SK-N-SH treated with all-trans-retinoic acid at 6 μM for 48 hours (cell line): Measurements from ENCODE around the gene ACOXL.

Experiments used
- ATAC-seq: fragments of 200-7000 bp; cut with Tn5 transposase; 3 replicates; pipeline ENCODE4 v1.9.1; 2020; ENCODE audit warnings: mild to moderate bottlenecking, moderate library complexity
- ARNTL ChIP-seq: fragments of 450-650 bp; formaldehyde crosslinking; IDR thresholded peaks from 2 replicates; pipeline ENCODE4 v1.5.0; 2020; ENCODE audit warnings: low read depth, mild to moderate bottlenecking, moderate library complexity, borderline replicate concordance
- BACH2 ChIP-seq: fragments of 250-450 bp; sonication (Bioruptor Pico); IDR thresholded peaks from 2 replicates; pipeline ENCODE4 v1.9.0; 2021; ENCODE audit warnings: mild to moderate bottlenecking, borderline replicate concordance
- CREB5 ChIP-seq: fragments of 250-450 bp; sonication (Bioruptor Pico); IDR thresholded peaks from 2 replicates; pipeline ENCODE4 v1.5.1; 2020; ENCODE audit warnings: low read depth, mild to moderate bottlenecking, moderate library complexity
- CSDC2 ChIP-seq: fragments of 250-450 bp; sonication (Bioruptor Pico); IDR thresholded peaks from 2 replicates; pipeline ENCODE4 v1.5.0; 2020; ENCODE audit warnings: mild to moderate bottlenecking, moderate library complexity
- ESRRG ChIP-seq: fragments of 250-450 bp; sonication (Bioruptor Pico); IDR thresholded peaks from 2 replicates; pipeline ENCODE4 v1.6.1; 2021; ENCODE audit warnings: mild to moderate bottlenecking
- GLIS3 ChIP-seq: fragments of 250-450 bp; sonication (Bioruptor Pico); IDR thresholded peaks from 2 replicates; pipeline ENCODE4 v1.5.0; 2020; ENCODE audit warnings: mild to moderate bottlenecking, moderate library complexity
- ISL1 ChIP-seq: fragments of 250-450 bp; sonication (Bioruptor Pico); IDR thresholded peaks from 2 replicates; pipeline ENCODE4 v2.1.2; 2022; ENCODE audit warnings: mild to moderate bottlenecking, moderate library complexity
- OSR1 ChIP-seq: fragments of 250-450 bp; sonication (Bioruptor Pico); IDR thresholded peaks from 2 replicates; pipeline ENCODE4 v1.8.0; 2022; ENCODE audit warnings: moderate library complexity, mild to moderate bottlenecking, inconsistent platforms
- PATZ1 ChIP-seq: fragments of 250-450 bp; sonication (Bioruptor Pico); IDR thresholded peaks from 2 replicates; pipeline ENCODE4 v1.8.0; 2020; ENCODE audit warnings: mild to moderate bottlenecking, moderate library complexity, borderline replicate concordance
- POU6F1 ChIP-seq: fragments of 250-450 bp; sonication (Bioruptor Pico); IDR thresholded peaks from 2 replicates; pipeline ENCODE4 v1.8.0; 2021; ENCODE audit warnings: low read depth, mild to moderate bottlenecking, moderate library complexity, borderline replicate concordance
- PPARA ChIP-seq: fragments of 250-450 bp; sonication (Bioruptor Pico); IDR thresholded peaks from 2 replicates; pipeline ENCODE4 v1.5.0; 2020; ENCODE audit warnings: mild to moderate bottlenecking, borderline replicate concordance
- RARB ChIP-seq: fragments of 250-450 bp; sonication (Bioruptor Pico); IDR thresholded peaks from 2 replicates; pipeline ENCODE4 v1.8.0; 2021; ENCODE audit warnings: mild to moderate bottlenecking, moderate library complexity
- SNAI2 ChIP-seq: fragments of 250-450 bp; sonication (Bioruptor Pico); IDR thresholded peaks from 2 replicates; pipeline ENCODE4 v1.5.0; 2020; ENCODE audit warnings: mild to moderate bottlenecking, moderate library complexity
- TCF4 ChIP-seq: fragments of 250-450 bp; sonication (Bioruptor Pico); IDR thresholded peaks from 2 replicates; pipeline ENCODE4 v1.8.0; 2021; ENCODE audit warnings: mild to moderate bottlenecking, moderate library complexity, borderline replicate concordance
- TOX ChIP-seq: fragments of 250-450 bp; sonication (Bioruptor Pico); IDR thresholded peaks from 2 replicates; pipeline ENCODE4 v1.8.0; 2021; ENCODE audit warnings: mild to moderate bottlenecking, moderate library complexity, borderline replicate concordance
- TSHZ2 ChIP-seq: fragments of 250-450 bp; sonication (Bioruptor Pico); IDR thresholded peaks from 2 replicates; pipeline ENCODE4 v1.5.0; 2020; ENCODE audit warnings: mild to moderate bottlenecking, moderate library complexity
- ZFP3 ChIP-seq: fragments of 250-450 bp; sonication (Bioruptor Pico); IDR thresholded peaks from 2 replicates; pipeline ENCODE4 v1.5.0; 2020; ENCODE audit warnings: mild to moderate bottlenecking, moderate library complexity
- ZFP30 ChIP-seq: fragments of 450-650 bp; formaldehyde crosslinking; IDR thresholded peaks from 2 replicates; pipeline ENCODE4 v1.5.0; 2022; ENCODE audit warnings: mild to moderate bottlenecking, moderate library complexity
- ZNF70 ChIP-seq: fragments of 450-650 bp; formaldehyde crosslinking; IDR thresholded peaks from 2 replicates; pipeline ENCODE4 v1.5.0; 2020; ENCODE audit warnings: mild to moderate bottlenecking, moderate library complexity
- ZNF8 ChIP-seq: fragments of 450-650 bp; formaldehyde crosslinking; IDR thresholded peaks from 2 replicates; pipeline ENCODE4 v1.5.0; 2020; ENCODE audit warnings: mild to moderate bottlenecking, moderate library complexity

Gene ACOXL

GRCh38 chr2:111053266-111053665 lies 320.9 kb downstream of the ACOXL start:
- ATAC-seq, result no peak
- no peak for TF ChIP-seq SNAI2 (CRISPR knock-in tag)
- TF ChIP-seq OSR1 (CRISPR knock-in tag), result no peak

DNA sequence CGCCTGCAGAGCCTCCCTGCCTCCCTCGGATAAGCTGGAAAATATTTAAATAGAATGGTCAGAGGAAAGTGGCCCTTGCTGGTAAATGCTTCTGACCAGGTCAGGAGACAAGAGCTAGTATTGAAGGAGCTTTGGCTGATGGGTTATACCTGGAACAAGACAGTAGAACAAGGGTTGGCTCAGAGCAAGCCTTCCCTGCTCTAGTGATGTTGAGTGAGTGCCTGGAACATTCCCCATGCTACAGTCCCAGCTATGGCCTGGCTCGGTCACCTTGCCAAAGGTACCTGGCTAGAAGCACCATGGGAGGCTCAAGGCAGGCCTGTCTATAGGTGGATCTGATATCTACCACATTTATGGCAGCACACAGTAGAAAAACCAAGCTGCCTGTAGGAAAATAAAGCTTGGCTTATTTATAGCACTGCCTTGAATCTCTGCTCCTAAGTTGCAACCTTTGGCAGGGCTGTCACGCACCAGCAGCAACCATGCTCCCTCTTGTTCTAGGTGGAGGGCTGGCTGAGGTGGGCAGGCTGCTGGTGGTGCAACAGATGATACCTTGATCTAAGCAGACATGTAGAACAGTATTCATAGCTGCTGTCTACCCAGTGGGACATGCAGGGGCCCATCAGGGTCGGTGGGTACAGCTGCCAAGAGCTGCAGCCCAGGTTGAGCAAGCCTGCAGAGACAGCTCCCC lies 321.6 kb downstream of the ACOXL start:
- TF ChIP-seq ISL1 (CRISPR knock-in tag) (no peak), ZNF70 (CRISPR knock-in tag) (no peak), TCF4 (no peak), PATZ1 (CRISPR knock-in tag) (no peak), TOX (no peak)
- no peak for ATAC-seq

DNA sequence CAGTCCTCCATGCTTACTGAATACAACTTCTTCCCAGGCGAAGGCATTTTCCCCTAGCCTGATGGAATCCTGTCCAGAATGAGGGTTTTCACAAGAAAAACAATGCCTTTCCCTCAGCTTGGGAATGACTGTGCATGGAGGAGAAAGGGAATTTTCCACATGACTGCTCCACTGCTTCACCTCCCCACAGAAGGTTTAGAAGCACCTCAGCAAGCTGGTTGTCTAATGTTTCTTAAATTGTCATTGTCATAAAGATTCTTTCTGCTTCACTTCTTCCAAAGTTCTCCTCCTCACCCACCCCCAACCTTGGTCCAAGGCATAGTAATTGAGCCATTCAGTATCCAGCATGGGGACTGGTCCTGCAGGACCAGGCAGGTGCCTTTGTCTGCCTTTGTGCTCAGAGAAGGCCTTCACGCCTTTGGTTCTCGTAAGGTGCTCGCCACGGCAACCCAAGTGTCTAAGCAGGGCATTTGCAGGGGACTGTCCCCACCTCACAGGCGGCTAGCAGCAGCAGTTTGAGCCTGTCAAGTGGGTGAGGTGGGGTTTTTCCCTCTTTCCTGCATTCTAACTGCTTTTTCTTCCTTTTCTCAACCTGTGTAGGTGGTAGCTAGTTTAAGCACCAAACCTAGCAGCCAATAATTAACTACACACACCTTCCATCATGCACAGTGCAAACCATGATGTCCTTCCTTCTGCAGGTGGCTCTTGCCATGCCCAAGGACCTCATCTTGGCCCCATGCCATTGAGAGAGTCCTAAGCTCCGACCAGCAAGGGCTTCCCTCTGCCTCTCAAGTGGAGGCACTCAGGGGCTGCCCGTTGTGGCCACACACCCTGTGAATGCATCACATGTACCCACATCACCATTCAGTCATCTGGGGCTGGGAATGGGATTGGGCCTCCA lies 322.7 kb downstream of the ACOXL start:
- ATAC-seq, result no peak
- TF ChIP-seq ARNTL (CRISPR knock-in tag) (no peak), CREB5 (no peak), PPARA (no peak), ZFP3 (CRISPR knock-in tag) (no peak), PATZ1 (CRISPR knock-in tag) (no peak), ZNF8 (CRISPR knock-in tag) (no peak), TSHZ2 (CRISPR knock-in tag) (no peak), RARB (CRISPR knock-in tag) (no peak), TOX (no peak), POU6F1 (CRISPR knock-in tag) (no peak), ZNF70 (CRISPR knock-in tag) (no peak), ZFP30 (CRISPR knock-in tag) (no peak)

DNA sequence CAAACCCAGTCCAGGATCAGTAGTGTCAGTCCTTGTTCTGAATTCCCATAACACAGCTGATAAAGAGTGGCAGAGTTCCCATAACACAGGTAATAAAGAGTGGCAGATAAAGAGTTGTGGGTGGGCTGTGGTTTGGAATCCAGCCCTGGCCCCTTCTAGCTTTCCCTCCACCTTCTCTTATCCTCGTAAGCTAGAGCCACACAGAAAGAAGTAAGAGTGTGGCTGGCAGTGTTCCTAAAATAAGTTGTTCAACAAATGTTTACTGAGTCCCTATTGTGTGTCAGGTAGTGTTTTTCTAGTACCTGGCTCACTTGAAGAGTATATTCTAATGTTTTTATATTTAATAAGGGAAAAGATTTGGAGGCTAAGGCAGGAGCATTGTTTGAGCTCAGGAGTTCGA lies 323.4 kb downstream of the ACOXL start:
- no peak for TF ChIP-seq GLIS3 (CRISPR knock-in tag)
- no peak for TF ChIP-seq ZNF8 (CRISPR knock-in tag)
- no peak for TF ChIP-seq ZFP30 (CRISPR knock-in tag)
- TF ChIP-seq TOX, result no peak
- no peak for TF ChIP-seq SNAI2 (CRISPR knock-in tag)
- TF ChIP-seq PPARA, result no peak
- TF ChIP-seq BACH2 (CRISPR knock-in tag), result no peak
- TF ChIP-seq ESRRG (CRISPR knock-in tag), result no peak
- no peak for TF ChIP-seq OSR1 (CRISPR knock-in tag)
- TF ChIP-seq CSDC2, result no peak
- TF ChIP-seq ZFP3 (CRISPR knock-in tag), result no peak
- TF ChIP-seq CREB5, result no peak
- TF ChIP-seq POU6F1 (CRISPR knock-in tag), result no peak
- no peak for TF ChIP-seq ARNTL (CRISPR knock-in tag)
- ATAC-seq, result no peak
